NT2/D1 (cell line): ENCODE data around the gene VWA8.

ENCODE experiments used
- SUZ12 ChIP-seq: IDR thresholded peaks from 2 replicates; pipeline ENCODE4 v1.6.1; 2011; ENCODE audit not compliant: insufficient read length, insufficient read depth; ENCODE audit errors: extremely low read depth
- YY1 ChIP-seq: IDR thresholded peaks from 2 replicates; pipeline ENCODE4 v1.6.1; 2011; ENCODE audit not compliant: insufficient read length, insufficient read depth
- ZNF274 ChIP-seq: IDR thresholded peaks from 2 replicates; pipeline ENCODE4 v1.6.1; 2011; ENCODE audit warnings: mild to moderate bottlenecking, low read depth, low read length

- TF ChIP-seq ZNF274: no peak
- TF ChIP-seq YY1: no peak
- no peak for TF ChIP-seq SUZ12
Measured at GRCh38 chr13:41644742-41645141, 316.2 kb downstream of the VWA8 start.
